Measurements from ENCODE around the gene A4GALT. TPM values are rescaled to one million over a fixed set of nuclear protein-coding genes. Genes with fewer than 3 reads are reported as not detected.
A peak's percentile ranks its signal among the peaks of the same experiment; 100 is the strongest.
"Not testable (repeated sequence)": the region's sequence is repeated elsewhere in the genome, so short reads cannot be mapped to it uniquely, and the experiment has no call there.

Gene A4GALT
- total RNA-seq, 1 experiment from 2014 or later: 49.2 TPM

DNA sequence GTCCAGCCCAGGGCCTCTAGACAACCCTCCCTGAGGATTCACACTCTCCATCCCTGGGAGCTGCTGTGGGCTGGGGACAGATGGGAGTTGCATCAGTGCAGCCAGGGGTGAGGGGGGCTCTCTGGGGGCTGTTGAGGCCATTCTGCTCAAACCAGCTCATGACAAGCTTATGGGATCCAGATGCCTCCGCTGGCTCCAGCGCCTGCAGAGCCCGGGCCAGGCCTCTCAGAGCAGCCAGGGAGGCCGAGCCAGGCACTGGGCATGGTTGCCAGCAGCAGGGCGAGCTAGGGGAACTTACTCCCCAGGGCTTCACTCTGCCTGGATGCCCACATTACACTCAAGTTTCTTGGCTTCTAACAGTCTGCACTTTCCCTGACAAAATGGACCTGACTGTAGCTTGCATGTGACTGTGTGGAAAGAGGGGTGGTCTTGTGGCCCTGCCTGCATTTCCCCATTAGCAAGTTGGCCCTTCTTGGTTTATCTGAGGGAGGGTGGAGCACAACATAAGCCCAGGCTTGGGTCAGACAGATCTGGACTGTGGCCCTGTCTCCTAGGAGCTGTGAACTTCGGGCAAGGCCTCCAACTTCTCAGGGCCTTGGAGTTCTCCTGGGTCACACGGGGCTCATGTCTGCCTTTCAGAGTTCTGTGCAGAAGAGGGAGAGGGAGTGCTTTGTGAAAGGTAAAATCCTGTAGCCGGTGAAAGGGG, 36.9 kb downstream of the A4GALT start:
- no peak for DNase-seq (ENCODE audit: low spot score)

DNA sequence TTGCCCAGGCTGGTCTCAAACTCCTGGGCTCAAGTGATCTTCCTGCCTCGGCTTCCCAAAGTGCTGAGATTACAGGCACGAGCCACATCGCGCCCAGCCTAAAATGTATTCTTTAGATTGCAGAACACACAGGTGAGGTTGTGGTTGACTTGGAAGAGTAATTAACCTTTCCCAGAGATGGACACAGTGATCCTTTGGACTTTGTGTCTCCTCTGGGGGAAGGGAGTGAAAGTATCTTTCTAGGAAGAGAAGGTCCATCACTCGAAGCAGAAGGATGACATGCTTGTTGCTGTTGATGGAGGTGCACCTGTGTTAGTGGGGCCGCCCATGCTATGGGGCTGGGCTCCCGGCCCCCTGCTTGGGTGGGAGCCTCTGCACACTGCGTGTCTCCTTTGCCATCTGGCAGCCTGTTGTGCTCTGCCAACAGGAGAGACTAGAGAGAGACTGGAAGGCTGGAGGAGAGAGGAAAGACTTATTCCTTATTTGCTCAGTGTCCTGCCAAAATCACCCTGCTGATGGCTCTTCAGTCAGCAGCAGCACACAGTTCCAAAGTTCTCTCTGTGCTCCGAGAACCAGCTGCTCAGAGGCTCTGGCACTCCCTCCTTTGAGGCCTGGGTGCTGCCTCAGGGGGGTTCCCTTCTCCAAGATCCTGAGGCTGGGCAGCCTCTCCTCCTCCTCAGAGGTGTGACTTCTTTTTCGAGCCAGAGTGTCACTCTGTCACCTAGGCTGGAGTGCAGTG, 38.4 kb downstream of the A4GALT start:
- DNase-seq (ENCODE audit: low spot score): no peak

DNA sequence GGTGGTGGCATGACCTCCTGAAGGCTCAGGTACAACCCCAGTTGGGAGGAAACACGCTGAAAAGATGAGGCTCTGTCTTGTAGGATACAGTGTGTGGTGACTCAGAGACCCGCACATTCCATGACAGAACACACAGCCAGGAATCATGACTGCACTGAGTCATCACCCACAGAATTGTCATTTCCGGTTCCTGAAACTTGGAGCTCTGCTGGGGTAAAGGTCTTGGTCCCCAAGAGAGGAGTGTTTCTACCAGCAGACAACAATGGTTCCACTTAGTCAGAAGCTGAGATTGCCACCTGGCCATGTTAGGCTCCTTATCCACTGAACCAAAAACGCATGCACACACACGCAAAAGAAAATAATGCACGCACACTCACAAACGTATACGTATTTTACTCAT, 40.0 kb downstream of the A4GALT start:
- DNase-seq (ENCODE audit: low spot score): peak; percentile 72

DNA sequence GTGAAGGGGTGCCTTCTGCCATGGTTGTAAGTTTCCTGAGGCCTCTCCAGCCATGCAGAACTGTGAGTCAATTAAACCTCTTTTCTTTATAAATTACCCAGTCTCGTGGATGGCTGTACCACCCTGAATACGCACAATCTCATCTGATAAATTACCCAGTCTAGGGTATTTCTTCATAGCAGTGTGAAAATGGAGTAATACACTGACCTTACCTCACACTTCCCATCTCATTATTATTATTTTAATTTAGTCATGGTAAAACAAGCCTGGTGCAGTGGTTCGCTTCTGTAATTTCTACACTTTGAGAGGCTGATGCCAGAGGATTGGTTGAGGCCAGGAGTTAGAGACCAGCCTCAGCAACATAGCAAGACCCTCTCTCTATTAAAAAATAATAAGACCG, 41.0 kb downstream of the A4GALT start:
- no peak for DNase-seq (ENCODE audit: low spot score)

DNA sequence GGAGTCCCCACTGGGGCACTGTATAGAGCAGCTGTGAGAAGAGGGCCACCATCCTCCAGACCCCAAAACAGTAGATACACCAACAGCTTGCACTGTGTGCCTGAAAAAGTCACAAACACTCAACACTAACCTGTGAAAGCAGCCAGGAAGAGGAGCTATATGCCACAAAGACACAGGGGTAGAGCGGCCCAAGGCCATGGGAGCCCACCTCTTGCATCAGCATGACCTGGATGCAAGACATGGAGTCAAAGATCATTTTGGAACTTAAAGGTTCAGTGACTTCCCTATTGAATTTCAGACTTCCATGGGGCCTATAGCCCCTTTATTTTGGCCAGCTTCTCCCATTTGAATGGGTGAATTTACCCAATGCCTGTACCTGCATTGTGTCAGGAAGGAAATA, 41.8 kb downstream of the A4GALT start:
- DNase-seq (ENCODE audit: low spot score): no peak

DNA sequence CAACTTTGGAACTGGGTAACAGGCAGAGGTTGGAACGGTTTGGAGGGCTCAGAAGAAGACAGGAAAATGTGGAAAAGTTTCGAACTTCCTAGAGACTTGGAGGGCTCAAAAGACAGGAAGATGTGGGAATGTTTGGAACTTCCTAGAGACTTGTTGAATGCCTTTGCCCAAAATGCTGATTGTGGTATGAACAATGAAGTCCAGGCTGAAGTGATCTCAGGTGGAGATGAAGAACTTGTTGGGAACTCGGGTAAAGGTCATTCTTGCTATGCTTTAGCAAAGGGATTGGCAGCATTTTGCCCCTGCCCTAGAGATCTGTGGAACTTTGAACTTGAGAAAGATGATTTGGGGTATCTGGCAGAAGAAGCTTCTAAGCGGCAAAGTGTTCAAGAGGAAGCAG, 42.7 kb downstream of the A4GALT start:
- not testable (repeated sequence) for DNase-seq (ENCODE audit: low spot score)

DNA sequence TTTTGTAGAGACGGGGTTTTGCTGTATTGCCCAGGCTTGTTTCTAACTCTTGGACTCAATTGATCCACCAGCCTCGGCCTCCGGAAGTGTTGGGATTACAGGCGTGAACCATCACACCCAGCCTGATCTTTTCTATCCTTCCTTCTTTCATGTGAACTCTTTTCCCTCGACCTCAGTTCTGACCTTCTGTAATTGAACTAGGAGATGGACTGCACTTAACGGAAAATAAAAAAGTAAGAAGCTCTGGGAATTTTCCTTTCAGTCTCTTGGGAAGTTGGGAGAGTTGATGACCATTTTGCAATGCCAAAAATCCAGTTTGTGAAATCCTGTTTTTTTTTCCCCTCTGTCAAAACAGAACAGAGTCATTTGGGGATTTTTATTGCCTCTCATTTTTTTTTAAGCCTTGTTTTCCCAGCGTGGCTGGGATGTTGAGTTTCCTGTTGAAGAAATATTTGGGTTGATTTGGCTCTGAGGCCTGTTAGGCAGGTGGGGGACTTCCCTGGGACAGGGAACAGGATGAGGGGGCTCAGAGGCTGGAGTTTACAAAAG, 44.5 kb downstream of the A4GALT start:
- no peak for DNase-seq (ENCODE audit: low spot score)

DNA sequence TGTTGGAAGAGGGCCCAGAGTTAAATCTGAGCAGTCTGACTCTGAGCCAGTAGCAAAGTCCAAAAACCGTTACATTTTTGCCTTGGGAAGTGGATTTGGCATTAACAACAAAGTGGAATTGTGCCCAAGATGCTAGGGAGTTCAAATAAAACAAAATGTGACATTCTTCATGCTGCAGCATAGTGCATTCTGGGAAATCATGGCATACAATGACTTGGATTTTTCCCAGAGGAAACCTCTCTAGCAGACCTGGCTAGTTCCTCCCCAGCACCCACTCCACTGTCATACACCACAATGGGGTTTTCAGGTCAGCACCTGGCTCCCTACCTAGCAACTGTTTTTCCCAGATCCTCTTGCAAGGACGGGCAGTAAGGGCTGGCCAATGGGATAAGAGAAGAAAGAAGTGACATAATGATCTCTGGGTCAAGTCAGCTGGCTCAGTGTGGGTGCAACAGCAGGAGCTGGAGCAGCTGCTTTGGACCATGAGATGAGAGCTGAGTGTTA, 46.7 kb downstream of the A4GALT start:
- DNase-seq (ENCODE audit: low spot score): no peak

DNA sequence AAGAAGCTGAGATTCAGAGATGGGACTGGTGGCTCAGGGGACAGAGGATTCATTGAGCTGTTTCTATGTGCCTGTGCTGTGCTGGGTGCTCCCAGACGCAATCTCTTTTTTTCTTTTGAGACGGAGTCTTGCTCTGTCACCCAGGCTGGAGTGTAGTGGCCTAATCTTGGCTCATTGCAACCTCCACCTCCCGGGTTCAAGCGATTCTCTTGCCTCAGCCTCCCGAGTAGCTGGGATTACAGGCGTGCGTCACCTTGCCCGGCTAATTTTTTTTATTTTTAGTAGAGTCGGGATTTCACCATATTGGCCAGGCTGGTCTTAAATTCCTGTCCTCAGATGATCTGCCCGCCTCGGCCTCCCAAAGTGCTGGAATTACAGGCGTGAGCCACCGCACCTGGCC, 47.6 kb downstream of the A4GALT start:
- DNase-seq (ENCODE audit: low spot score): not testable (repeated sequence)

DNA sequence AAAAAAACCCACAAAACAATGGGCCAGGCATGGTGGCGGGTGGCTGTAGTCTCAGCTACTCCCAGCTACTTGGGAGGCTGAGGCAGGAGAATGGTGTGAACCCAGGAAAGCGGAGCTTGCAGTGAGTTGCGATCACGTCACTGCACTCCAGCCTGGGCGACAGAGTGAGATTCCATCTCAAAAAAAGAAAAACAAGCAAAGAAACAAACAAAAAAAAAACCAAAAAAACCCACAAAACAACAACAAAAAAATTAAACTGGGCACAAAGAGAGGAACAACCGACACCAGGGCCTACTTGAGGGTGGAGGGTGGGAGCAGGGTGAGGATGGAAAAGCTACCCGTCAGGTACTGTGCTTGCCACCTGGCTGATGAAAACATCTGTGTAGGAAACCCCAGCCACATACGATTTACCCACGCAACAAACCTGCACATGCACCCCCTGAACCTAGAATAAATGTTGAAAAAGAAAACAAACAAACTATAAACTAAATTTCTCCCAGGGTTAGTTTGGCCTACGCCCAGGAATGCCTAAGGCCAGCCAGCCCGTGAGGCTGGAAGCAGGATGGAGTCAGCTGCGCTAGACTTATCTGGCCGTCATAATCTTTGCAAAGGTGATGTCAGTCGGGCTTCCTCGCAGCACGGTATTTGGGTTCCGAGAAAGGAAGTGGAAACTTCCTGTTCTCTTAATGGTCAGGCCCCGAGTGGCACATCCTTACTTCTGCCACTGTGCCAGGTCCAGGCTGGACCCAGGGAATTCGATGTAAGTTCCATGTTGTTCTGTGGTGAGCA, 49.6 kb downstream of the A4GALT start:
- no peak for DNase-seq (ENCODE audit: low spot score)

DNA sequence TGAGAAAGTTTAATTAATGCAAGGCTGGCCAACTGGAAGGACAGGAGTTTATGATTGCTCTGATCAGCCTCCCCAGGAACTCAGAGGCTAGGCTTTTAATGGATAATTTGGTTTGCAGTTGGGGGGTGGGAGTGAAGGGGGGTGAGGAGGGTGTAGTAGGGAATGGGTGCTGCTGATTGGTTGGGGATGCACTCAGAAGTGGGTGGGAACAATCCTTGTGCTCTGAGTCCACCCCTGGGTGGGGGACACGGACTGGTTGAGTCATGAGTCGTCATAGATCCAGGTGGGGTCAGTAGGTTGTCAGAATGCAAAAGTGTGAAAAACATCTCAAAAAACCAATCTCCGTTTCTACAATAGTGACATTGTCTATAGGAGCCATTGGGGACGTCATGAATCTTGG, 50.6 kb downstream of the A4GALT start:
- DNase-seq (ENCODE audit: low spot score): no peak

DNA sequence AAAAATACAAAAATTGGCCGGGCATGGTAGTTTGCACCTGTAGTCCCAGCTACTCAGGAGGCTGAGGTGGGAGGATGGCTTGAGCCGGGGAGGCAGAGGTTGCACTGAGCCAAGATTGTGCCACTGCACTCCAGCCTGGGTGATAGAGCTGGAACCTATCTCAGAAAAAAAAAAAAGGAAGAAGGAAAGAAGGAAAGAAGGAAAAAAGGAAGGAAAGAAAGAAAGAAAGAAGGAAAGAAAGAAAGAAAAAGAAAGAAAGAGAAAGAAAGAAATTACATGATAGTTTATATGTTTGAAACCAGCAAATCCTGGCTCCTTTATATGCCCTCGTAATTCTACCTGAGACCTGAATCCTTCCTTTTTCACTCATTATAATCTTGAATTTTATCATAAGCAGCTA, 54.3 kb downstream of the A4GALT start:
- not testable (repeated sequence) for DNase-seq (ENCODE audit: low spot score)

DNA sequence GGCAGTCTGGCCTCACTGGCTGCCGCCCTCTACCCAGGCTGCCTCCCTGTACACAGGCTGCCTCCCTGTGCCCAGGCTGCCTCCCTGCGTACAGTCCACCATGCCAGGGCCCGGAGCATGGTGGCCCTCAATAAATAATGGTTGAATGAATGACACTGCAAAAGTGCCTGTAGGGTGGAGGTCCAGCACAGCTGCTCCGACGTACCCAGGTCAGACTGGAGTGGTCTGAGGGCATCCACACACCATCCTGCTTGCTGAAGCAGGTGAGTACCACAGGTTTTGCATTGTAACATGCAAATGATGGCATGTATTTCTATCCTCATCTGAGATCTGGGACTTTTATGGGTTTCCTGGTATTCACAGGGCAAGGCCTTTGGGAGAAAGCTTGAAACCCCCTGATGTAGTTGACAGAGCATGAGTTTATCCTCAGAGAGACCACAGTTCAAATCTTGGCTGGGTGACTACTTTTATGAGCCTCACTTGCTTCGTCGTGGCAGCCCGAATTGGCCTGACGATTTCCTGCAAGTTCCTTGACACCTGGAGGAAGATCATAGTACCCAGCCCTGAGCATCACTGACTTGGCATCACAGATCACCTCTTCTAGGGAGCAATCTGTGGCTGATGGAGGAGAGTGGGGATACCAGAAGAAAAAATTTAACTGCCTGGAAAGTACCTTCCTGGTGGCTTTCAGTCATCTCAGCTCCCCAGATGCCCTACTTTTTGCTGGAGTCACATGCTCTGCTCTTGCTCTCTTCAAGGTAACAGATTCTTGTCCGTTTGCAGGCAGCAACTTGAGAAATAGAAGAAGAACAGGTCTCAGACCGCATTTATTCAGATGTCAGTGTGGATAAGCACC, 55.5 kb downstream of the A4GALT start:
- DNase-seq (ENCODE audit: low spot score): no peak

DNA sequence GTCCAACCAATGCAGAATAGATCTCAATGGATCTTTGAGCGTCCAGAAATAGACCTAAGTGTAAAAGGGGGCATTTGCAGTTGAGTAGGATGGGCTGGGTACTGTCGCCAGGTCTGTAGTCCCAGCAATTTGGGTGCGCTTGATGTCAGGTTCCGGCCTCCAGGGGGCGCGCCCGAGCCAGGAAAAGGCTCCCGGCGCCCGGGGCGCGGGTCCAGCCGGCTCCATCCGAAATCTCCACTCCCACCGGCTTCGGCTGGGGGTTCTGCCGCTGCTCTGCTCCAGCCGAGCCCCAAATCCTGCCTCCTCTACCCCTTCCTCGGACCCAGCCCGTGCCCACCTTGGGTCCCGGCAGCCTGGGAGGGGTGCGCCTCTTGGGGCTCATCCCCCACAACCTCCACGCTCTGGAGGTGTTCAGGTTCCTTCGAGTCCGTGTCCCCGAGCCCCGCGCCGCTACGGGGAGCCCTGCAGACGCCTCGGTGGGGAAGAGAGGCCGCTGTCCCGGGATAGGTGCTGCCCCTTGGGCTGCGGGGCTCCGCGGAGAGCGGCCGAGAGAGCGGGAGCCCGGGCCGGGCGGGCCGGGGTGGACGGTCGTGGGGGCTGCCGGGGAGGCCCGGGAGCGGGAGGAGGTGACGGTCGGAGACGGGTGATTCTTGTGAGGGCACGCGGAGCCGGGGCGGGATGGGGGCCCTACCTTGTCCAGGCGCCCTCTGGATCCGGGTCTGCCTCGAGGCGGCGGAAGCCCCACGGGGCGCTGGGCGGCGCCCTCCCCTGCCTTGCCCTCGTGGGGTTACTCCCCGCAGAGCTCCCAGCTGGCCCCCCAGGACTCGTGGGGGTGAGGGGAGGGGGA, 58.5 kb downstream of the A4GALT start:
- peak; percentile 56 for DNase-seq (ENCODE audit: low spot score)

DNA sequence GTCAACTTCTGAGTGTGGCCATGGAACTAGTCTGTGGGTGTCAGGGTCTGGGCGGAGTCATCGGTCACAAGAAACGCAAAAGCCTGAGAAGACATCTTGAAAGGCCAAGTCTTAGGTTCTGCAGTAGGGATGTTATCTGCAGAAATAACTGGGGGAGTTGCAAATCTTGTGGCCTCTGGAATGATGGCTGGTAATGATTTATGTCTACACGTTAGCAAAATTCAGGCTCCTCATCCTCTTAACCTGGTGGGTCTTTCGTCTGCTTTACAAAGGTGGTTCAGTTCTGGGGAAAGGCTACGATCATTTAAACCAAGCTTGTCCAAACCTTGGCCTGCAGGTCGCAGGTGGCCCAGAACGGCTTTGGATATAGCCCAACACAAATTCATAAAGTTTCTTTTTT, 64.1 kb downstream of the A4GALT start:
- no peak for DNase-seq (ENCODE audit: low spot score)

DNA sequence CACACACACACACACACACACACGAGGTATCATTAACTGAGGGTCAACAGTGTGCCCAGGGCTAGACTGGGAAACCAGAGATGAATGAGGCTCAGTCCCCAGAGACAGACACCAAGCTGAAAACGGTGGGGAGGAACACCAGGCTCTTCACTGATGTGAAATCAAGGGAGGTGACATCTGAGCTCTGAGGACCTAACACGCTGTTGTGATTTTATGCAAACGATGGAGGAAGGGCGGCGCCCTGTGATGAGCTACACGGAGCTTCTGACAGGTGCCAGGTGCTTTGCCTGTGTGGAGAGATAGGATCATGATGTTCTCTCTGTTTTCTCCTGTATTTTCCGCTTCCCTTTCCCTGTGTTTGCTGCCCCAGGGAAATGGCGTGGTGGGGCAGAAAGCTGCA, 65.0 kb downstream of the A4GALT start:
- no peak for DNase-seq (ENCODE audit: low spot score)

DNA sequence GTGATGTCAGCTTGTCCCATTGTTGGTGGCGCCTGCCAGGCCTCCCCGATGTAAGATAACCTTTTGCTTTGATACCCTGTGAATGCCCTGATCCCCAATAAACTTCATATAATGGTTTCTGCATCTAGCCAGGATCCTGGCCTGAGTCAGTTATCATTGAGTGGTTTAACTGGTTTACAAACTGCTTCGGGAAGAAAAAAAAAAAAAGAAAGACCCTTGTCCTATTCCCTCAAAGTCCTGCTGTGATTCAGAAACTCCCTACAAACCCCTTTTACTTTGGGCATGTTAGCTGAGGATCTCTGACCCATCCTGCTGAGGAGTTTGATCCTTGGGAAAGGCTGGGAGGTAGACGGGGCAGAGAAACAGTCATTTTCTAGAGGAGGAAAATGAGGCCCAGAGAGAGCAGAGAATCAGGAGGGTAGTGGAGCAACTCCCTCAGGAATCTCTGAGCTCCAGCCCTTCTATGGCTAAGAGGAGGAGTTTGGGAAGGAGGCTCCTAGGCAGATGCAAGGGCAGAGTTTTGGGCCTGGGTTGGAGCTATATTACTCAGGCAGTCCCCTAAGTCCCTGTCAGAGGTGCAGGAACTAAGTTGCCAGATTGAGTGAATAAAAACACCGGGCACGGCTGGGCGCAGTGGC, 66.1 kb downstream of the A4GALT start:
- DNase-seq (ENCODE audit: low spot score): no peak

DNA sequence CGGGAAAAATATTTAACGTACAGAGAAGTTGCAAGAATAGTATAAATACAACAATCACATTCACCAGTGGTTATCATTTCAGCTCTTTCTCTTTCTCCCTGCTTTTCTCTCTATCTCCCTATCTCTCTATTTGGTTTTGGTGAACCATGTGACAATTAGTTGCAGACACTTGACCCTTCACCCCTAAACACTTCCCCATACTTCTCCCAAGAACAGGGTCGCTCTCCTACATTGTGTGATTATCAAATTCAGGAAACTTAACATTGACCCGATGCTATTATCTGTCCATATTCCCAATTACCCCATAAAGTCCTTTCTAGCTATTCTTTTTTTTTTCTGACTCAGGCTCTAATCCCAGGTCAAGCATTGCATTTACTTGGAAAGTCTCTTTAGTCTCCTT, 66.7 kb downstream of the A4GALT start:
- no peak for DNase-seq (ENCODE audit: low spot score)

DNA sequence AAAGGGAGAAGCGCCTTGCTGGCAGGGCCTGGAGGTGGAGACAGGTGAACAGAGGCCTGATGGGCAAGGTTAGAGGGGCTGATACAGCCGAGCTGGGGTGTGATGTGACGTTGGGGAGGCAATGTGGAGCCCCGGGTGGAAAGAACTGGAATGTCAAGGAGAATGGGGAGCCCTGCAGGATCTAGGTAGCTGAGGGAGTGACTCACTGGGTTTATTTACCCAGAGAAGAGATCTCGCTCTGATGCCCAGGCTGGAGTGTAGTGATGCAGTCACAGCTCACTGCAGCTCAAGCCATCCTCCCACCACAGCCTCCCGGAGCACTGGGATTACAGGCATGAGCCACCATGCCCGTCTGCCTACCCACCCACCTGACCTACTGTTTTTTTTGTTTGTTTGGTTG, 69.5 kb downstream of the A4GALT start:
- peak; percentile 25 for DNase-seq (ENCODE audit: low spot score)
